Right lobe of liver (tissue), 6 donors: ENCODE data around the gene EIF3L. TPM values are rescaled to one million over a fixed set of nuclear protein-coding genes. Genes with fewer than 3 reads are reported as not detected.

Experiments
- ATAC-seq, 4 donors: fragments of 200-7000 bp; cut with Tn5 transposase; one replicate each; pipeline ENCODE4 v1.9.1; 2020; ENCODE audit warnings: mild to moderate bottlenecking in 4 of 4, moderate library complexity in 4 of 4
- DNase-seq, 3 donors: peaks; one replicate each; pipeline ENCODE4 v3.0.0-alpha.2; 2020
- H3K27ac ChIP-seq, 3 donors: fragments of 200-600 bp; one replicate each; pipeline ENCODE4 v1.8.0; 2022
- H3K27me3 ChIP-seq, 2 donors: fragments of 200-600 bp; one replicate each; pipeline ENCODE4 v1.8.0; 2022
- H3K36me3 ChIP-seq, 4 donors: fragments of 200-600 bp; sonication (generic) in 1 of 4; one replicate each; pipeline versions ENCODE4 v1.5.1 to v1.8.0; 2017 to 2022; ENCODE audit warnings: control low read depth in 1 of 4
- H3K4me1 ChIP-seq, 4 donors: fragments of 200-600 bp; sonication (generic) in 1 of 4; one replicate each; pipeline versions ENCODE4 v1.5.1 to v1.8.0; 2017 to 2022; ENCODE audit warnings: control low read depth in 1 of 4
- H3K4me3 ChIP-seq, 3 donors: fragments of 200-600 bp; one replicate each; pipeline ENCODE4 v1.8.0; 2022
- H3K9me3 ChIP-seq, 4 donors: fragments of 200-600 bp; sonication (generic) in 1 of 4; one replicate each; pipeline versions ENCODE4 v1.5.1 to v1.8.0; 2017 to 2022; ENCODE audit warnings: control low read depth in 1 of 4
- POLR2A ChIP-seq: fragments of 450-650 bp; IDR thresholded peaks from one replicate; pipeline ENCODE4 v1.6.1; 2017; ENCODE audit warnings: antibody characterized with exemption, mild to moderate bottlenecking
- WGBS: methylation state at CpG from one replicate; pipeline ENCODE4 v1.1.6; 2018; ENCODE audit warnings: low coverage, low lambda C conversion rate; ENCODE audit not compliant: insufficient coverage; ENCODE audit errors: missing lambda C conversion rate; 5-methylcytosine and 5-hydroxymethylcytosine counted together
- intact Hi-C, 2 donors: fragments of 100-400 bp; cut with DNase I; formaldehyde crosslinking; loops; one replicate each; pipeline versions ENCODE4 v1.11.2 to v1.14.1; 2022
- total RNA-seq, 6 experiments: library from RNA; depleted of rRNA in 2 of 6; stranded (reverse); fragments of >200 nt in 2 of 6; fragmentation: NEBNext Ultra II Directional in 3 of 6; extraction: Animal tissue kit (Norgen Biotek cat#: 25700) in 3 of 6; gene quantifications; one replicate each; pipeline versions ENCODE4 v1.1.0 to v1.2.4, GENCODE V29; 2016 to 2023
- TF ChIP-seq, protein P1 (sequence below), 4 donors: fragments of 200-600 bp in 3 of 4; fragments of 450-650 bp in 1 of 4; IDR thresholded peaks; one replicate each; pipeline versions ENCODE4 v1.5.1 to v1.8.0; 2016 to 2022; ENCODE audit warnings: antibody characterized with exemption in 4 of 4, mild to moderate bottlenecking in 2 of 4
- donor health status: DM: no; HTN: yes; CAD: no.
- donor health status: DM: no; HTN: no; CAD: no.
- donor health status: DM: no; HTN: no; CAD: no.
- donor health status: DM: no; HTN: yes; CAD: no.
- donor health status: DM: no; HTN: yes; CAD: no.

EIF3L gene
- total RNA-seq, 6 experiments from 2014 or later = 117 to 200 (median 164) TPM

- ATAC-seq = no peak
- intact Hi-C loops = no loop called here
- Histone ChIP-seq H3K27me3 (no peaks in the 10 kb centered on the region), H3K4me1 (peaks cover 0 to 28% (median 8%) of the 10 kb centered on the region in 4 donors), H3K36me3 (peaks cover 0 to 6% (median 0%) of the 10 kb centered on the region in 4 donors), H3K27ac (no peak overlapping the region), H3K4me3 (no peak overlapping the region), H3K9me3 (no peaks in the 10 kb centered on the region)
- no peak for DNase-seq
- TF ChIP-seq POLR2A = no peak
- TF ChIP-seq, protein P1, sequence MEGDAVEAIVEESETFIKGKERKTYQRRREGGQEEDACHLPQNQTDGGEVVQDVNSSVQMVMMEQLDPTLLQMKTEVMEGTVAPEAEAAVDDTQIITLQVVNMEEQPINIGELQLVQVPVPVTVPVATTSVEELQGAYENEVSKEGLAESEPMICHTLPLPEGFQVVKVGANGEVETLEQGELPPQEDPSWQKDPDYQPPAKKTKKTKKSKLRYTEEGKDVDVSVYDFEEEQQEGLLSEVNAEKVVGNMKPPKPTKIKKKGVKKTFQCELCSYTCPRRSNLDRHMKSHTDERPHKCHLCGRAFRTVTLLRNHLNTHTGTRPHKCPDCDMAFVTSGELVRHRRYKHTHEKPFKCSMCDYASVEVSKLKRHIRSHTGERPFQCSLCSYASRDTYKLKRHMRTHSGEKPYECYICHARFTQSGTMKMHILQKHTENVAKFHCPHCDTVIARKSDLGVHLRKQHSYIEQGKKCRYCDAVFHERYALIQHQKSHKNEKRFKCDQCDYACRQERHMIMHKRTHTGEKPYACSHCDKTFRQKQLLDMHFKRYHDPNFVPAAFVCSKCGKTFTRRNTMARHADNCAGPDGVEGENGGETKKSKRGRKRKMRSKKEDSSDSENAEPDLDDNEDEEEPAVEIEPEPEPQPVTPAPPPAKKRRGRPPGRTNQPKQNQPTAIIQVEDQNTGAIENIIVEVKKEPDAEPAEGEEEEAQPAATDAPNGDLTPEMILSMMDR (IDR thresholded peaks at IDR 0.05) = no peak
- 100% methylated on average over 2 of the region's 2 CpGs for WGBS
Measured at GRCh38 chr22:37846433-37846832, 2.8 kb upstream of the EIF3L start.

DNA sequence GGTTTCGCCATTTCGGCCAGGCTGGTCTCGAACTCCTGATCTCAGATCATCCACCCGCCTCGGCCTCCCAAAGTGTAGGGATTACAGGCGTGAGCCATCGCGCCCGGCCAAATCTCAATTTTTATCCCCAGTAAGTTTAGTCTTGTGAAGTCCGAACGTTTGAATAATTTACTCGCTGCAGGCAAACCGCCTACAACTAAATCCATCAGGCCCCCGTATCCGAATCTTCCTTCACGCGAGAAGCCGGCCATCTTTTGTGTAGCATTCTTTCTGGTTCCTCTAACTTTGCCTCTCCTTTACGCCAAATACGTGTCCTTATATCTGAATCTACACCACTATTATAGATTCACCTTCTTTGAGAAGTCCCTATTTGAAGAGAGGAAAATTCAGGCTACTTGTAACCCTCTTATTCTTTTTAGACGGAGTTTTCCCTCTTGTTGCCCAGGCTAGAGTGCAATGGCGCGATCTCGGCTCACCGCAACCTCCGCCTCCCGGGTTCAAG is 581 bp upstream of the EIF3L start:
- no peak for DNase-seq

DNA sequence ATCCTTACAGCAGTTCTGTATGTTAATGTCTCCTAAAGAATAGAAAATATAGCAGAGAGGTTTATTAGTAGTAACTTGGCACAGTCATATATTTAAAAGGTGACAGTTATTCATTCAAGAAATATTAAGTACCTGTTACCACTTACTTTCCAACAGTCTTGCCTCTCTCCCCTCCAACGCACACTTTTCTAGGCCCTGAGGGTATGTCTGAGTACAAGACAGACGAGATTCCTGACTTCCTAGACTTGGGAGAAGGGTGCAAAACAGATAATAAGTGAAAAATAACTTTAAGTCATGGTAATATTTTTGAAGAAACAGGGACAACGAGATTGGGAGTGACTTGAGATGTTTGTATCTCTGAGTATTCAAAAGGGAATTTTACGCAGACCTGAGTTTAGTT is 1.6 kb downstream of the EIF3L start:
- no peak for DNase-seq
- intact Hi-C loops = no loop called here
- Histone ChIP-seq H3K27me3 (no peaks in the 10 kb centered on the region), H3K4me3 (no peak overlapping the region), H3K36me3 (peaks cover 0 to 32% (median 14%) of the 10 kb centered on the region in 4 donors), H3K27ac (no peak overlapping the region), H3K4me1 (peaks cover 0 to 43% (median 12%) of the 10 kb centered on the region in 4 donors), H3K9me3 (no peaks in the 10 kb centered on the region)
- no peak for ATAC-seq
- TF ChIP-seq, protein P1 (IDR thresholded peaks at IDR 0.05) = no peak
- no peak for TF ChIP-seq POLR2A
- WGBS = 78% methylated on average over 4 of the region's 4 CpGs

More for the DNA sequence above, 581 bp upstream of the EIF3L start:
- H3K36me3 ChIP-seq = peaks cover 0 to 26% (median 9%) of the 10 kb centered on the region in 4 donors
- H3K4me1 ChIP-seq = peaks cover 0 to 23% (median 3%) of the 10 kb centered on the region in 4 donors
- TF ChIP-seq, protein P1 (IDR thresholded peaks at IDR 0.05) = no peak
- no peak for TF ChIP-seq POLR2A
- H3K9me3 ChIP-seq = no peaks in the 10 kb centered on the region
- 29% methylated on average over 22 of the region's 27 CpGs for WGBS
- no peak for ATAC-seq
- H3K27me3 ChIP-seq = no peaks in the 10 kb centered on the region
- intact Hi-C loops = no loop called here
- peak overlapping the region; percentile 81 to 88 (median 84) for H3K4me3 ChIP-seq
- H3K27ac ChIP-seq = peak overlapping the region; percentile 66 to 88 (median 81)

GRCh38 chr22:37852418-37852817 is 3.2 kb downstream of the EIF3L start:
- ATAC-seq = no peak
- intact Hi-C loops = no loop called here
- 52% methylated on average over 5 of the region's 5 CpGs for WGBS
- Histone ChIP-seq H3K9me3 (no peaks in the 10 kb centered on the region), H3K27ac (no peak overlapping the region), H3K36me3 (peaks cover 0 to 47% (median 19%) of the 10 kb centered on the region in 4 donors), H3K4me3 (no peak overlapping the region), H3K27me3 (no peaks in the 10 kb centered on the region), H3K4me1 (peaks cover 0 to 49% (median 12%) of the 10 kb centered on the region in 4 donors)
- no peak for DNase-seq
- TF ChIP-seq, protein P1 (IDR thresholded peaks at IDR 0.05) = no peak
- no peak for TF ChIP-seq POLR2A
